GM12878 (cell line): ENCODE measurements around the gene TNFAIP1. TPM values are rescaled to one million over a fixed set of nuclear protein-coding genes. Genes with fewer than 3 reads are reported as not detected.

Source experiments
- ATAC-seq: fragments of 200-7000 bp; cut with Tn5 transposase; 3 replicates; pipeline ENCODE4 v1.9.1; 2020; ENCODE audit warnings: mild to moderate bottlenecking, moderate library complexity
- BruUV-seq: library from RNA; stranded (reverse); fragments of 400-500 nt; replicated peaks from 2 replicates; lab custom pipeline; 2021; lab: Mats Ljungman, UMichigan
- CTCF ChIA-PET: fragments of 300-600 bp; sonication (Branson Sonifier 250); formaldehyde crosslinking; extraction: SDS; loops from one replicate; lab custom pipeline; 2021; ENCODE audit warnings: inconsistent platforms; lab: Yijun Ruan, JAX
- POLR2A ChIA-PET: fragments of 350-600 bp; formaldehyde crosslinking; extraction: SDS; loops from one replicate; lab custom pipeline; 2021; ENCODE audit warnings: inconsistent platforms; lab: Charles Lee
- RAD21 ChIA-PET: fragments of 300-600 bp; sonication (Branson Sonifier 250); formaldehyde crosslinking; loops from one replicate; lab custom pipeline; 2023; ENCODE audit warnings: antibody characterized with exemption; ENCODE audit not compliant: unreplicated experiment; lab: Charles Lee
- SMC1A ChIA-PET: fragments of 300-600 bp; sonication (Branson Sonifier 250); formaldehyde crosslinking; loops from one replicate; lab custom pipeline; 2023; ENCODE audit not compliant: unreplicated experiment, uncharacterized antibody; lab: Charles Lee
- DNase-seq: peaks from one replicate; pipeline ENCODE4 v3.0.0-alpha.2; 2011; ENCODE audit warnings: low read depth, low spot score
- FAIRE-seq: peaks from 3 replicates; lab custom pipeline; 2011; peaks lifted over from hg19 to GRCh38; lab: Jason Lieb, UNC
- H2AFZ ChIP-seq: 2 replicates; pipeline ENCODE4 v1.6.0; 2011; ENCODE audit warnings: low read depth, low read length, control low read depth; ENCODE audit not compliant: control insufficient read depth
- H3K27ac ChIP-seq: 2 replicates; pipeline ENCODE4 v1.5.1; 2011; ENCODE audit warnings: control low read depth; ENCODE audit not compliant: control insufficient read depth, insufficient read depth
- H3K27me3 ChIP-seq, 2 experiments: replicated peaks in 1 of 2; 2 replicates each; pipeline versions ENCODE4 v1.6.0 to v1.6.1; 2011; ENCODE audit warnings: low read length in 1 of 2; ENCODE audit not compliant: control insufficient read depth in 2 of 2, insufficient read depth in 2 of 2
- H3K36me3 ChIP-seq, 2 experiments: 2 replicates each; pipeline ENCODE4 v1.5.1; 2011; ENCODE audit warnings: low read length in 1 of 2; ENCODE audit not compliant: control insufficient read depth in 2 of 2, insufficient read depth in 2 of 2
- H3K4me1 ChIP-seq: 2 replicates; pipeline ENCODE4 v1.6.1; 2011; ENCODE audit warnings: mild to moderate bottlenecking, low read length, moderate library complexity, mixed read lengths; ENCODE audit not compliant: control insufficient read depth, insufficient read depth
- H3K4me2 ChIP-seq: 2 replicates; pipeline ENCODE4 v1.6.0; 2011; ENCODE audit warnings: control low read depth; ENCODE audit not compliant: control insufficient read depth, insufficient read depth
- H3K4me3 ChIP-seq: fragments of 200-600 bp; sonication (generic); 2 replicates; pipeline ENCODE4 v1.5.1; 2016
- H3K79me2 ChIP-seq: 2 replicates; pipeline ENCODE4 v1.6.0; 2011; ENCODE audit warnings: low read length; ENCODE audit not compliant: control insufficient read depth, insufficient read depth
- H3K9ac ChIP-seq: 2 replicates; pipeline ENCODE4 v1.8.0; 2011; ENCODE audit warnings: low read length, control low read depth, mixed read lengths; ENCODE audit not compliant: control insufficient read depth, insufficient read depth
- H3K9me3 ChIP-seq: replicated peaks from 3 replicates; pipeline ENCODE4 v1.5.1; 2011; ENCODE audit warnings: mild to moderate bottlenecking, low read length; ENCODE audit not compliant: control insufficient read depth, insufficient read depth
- H4K20me1 ChIP-seq: 2 replicates; pipeline ENCODE4 v1.6.0; 2011; ENCODE audit not compliant: control insufficient read depth, insufficient read depth
- E2F4 ChIP-seq: IDR thresholded peaks from 2 replicates; pipeline ENCODE4 v1.6.1; 2012; ENCODE audit warnings: low read depth, low read length, improper control_type of control experiment
- HCFC1 ChIP-seq: fragments of 150-350 bp; IDR thresholded peaks from 2 replicates; pipeline ENCODE4 v1.6.1; 2014; ENCODE audit warnings: low read length
- RAD51 ChIP-seq: fragments of 450-650 bp; IDR thresholded peaks from 2 replicates; pipeline ENCODE4 v1.6.1; 2016; ENCODE audit warnings: moderate library complexity, mild to moderate bottlenecking, inconsistent platforms
- USF1 ChIP-seq: IDR thresholded peaks from 2 replicates; pipeline ENCODE4 v1.6.1; 2011; ENCODE audit warnings: borderline replicate concordance, low read depth, mild to moderate bottlenecking, moderate library complexity, mixed read lengths, low read length; ENCODE audit not compliant: insufficient read depth; ENCODE audit errors: extremely low read length
- USF2 ChIP-seq: IDR thresholded peaks from 2 replicates; pipeline ENCODE4 v1.6.1; 2011; ENCODE audit warnings: low read depth, low read length, improper control_type of control experiment, borderline replicate concordance
- YY1 ChIP-seq: IDR thresholded peaks from 2 replicates; pipeline ENCODE4 v1.6.1; 2011; ENCODE audit warnings: low read depth, mild to moderate bottlenecking, low read length
- WGBS: methylation state at CpG from one replicate; pipeline ENCODE4 v1.1.6; 2016; ENCODE audit warnings: low lambda C conversion rate; ENCODE audit not compliant: insufficient replicate concordance, insufficient coverage; ENCODE audit errors: missing lambda C conversion rate; 5-methylcytosine and 5-hydroxymethylcytosine counted together
- in situ Hi-C: fragments of 300-500 bp; cut with MboI; formaldehyde crosslinking; loops from 9 replicates; pipeline ENCODE4 v1.14.3; 2018; ENCODE audit warnings: mixed read lengths
- intact Hi-C: fragments of 100-400 bp; cut with micrococcal nuclease; formaldehyde crosslinking; loops from one replicate; pipeline ENCODE4 v1.14.2; 2022; ENCODE audit not compliant: unreplicated experiment
- polyA plus RNA-seq, 11 experiments: library from polyadenylated mRNA; depleted of rRNA in 4 of 11; unstranded in 6 of 11; stranded (reverse) in 5 of 11; fragments of >200 nt; fragmentation: Nextera tagmentation in 4 of 11; fragmentation: Illumina TruSeq in 1 of 11; extraction: Ambion mirVana in 4 of 11; extraction: Trizol in 1 of 11; gene quantifications; 1 replicate in 1 of 11; 2 replicates in 10 of 11; pipeline versions ENCODE4 v1.2.1 to v1.2.3, GENCODE V29; 2011 to 2016; ENCODE audit warnings: inconsistent platforms in 2 of 11, missing spikeins in 2 of 11, low read depth in 1 of 11
- total RNA-seq, 4 experiments: library from RNA; depleted of rRNA in 3 of 4; stranded (reverse); fragments of >200 nt in 3 of 4; fragmentation: Illumina TruSeq in 1 of 4; extraction: Trizol in 1 of 4; gene quantifications; 2 replicates each; pipeline versions ENCODE4 v1.2.1 to v1.2.3, GENCODE V29; 2013 to 2021

The TNFAIP1 gene
- total and polyA plus RNA-seq, 10 of the 15 experiments (the other 5 are each of a cell fraction or from before 2014, with no cell fraction given): 1.8 to 16.9 (median 11.7) TPM

GRCh38 chr17:28346199-28346580 lies 10.6 kb downstream of the TNFAIP1 start:
- RAD21 ChIA-PET: no interaction called here
- H3K79me2 ChIP-seq: no peaks in the 10 kb centered on the region
- SMC1A ChIA-PET: interaction anchor here (1.4 kb wide), 1 partner anchor 11 kb away, joined by 3 read pairs; the partner anchor contains the start of genes IFT20 and TNFAIP1
- no peaks in the 10 kb centered on the region for H3K4me1 ChIP-seq
- FAIRE-seq (no peak), ATAC-seq (no peak), DNase-seq (no peak)
- in situ Hi-C loops (no loop called here), intact Hi-C loops (no loop called here)
- H3K9ac ChIP-seq: no peak overlapping the region
- H3K36me3 ChIP-seq: peaks cover 18 to 29% of the 10 kb centered on the region in 2 experiments
- H3K4me2 ChIP-seq: no peak overlapping the region
- no peak overlapping the region for H2AFZ ChIP-seq
- 100% methylated on average over 2 of the region's 2 CpGs for WGBS
- CTCF ChIA-PET: interaction anchor here (0.8 to 1.2 kb wide), 2 partner anchors 11 to 70 kb away, joined by 3 read pairs; partner anchors contain the start of genes IFT20 and TNFAIP1
- BruUV-seq: no TSS peak
- H3K27ac ChIP-seq: no peak overlapping the region
- POLR2A ChIA-PET: interaction anchor here (0.5 kb wide), 1 partner anchor 198 kb away, joined by 7 read pairs; no protein-coding TSS in a partner anchor
- TF ChIP-seq YY1: no peak
- TF ChIP-seq E2F4: no peak
- no peak for TF ChIP-seq USF1
- TF ChIP-seq HCFC1: no peak
- no peak for TF ChIP-seq RAD51
- no peak for TF ChIP-seq USF2
- no peaks in the 10 kb centered on the region for H4K20me1 ChIP-seq
- H3K4me3 ChIP-seq: no peak overlapping the region
- no peaks in the 10 kb centered on the region for H3K27me3 ChIP-seq
- no peaks in the 10 kb centered on the region for H3K9me3 ChIP-seq
